VCaP (cell line): ENCODE measurements around the gene RTL1.

ENCODE experiments used
- H3K27ac ChIP-seq: fragments of 450-650 bp; 2 replicates; pipeline ENCODE4 v1.5.1; 2017
- CTCF ChIP-seq: fragments of 450-650 bp; conservative IDR thresholded peaks from 2 replicates; pipeline ENCODE4 v1.5.1; 2017; ENCODE audit warnings: mild to moderate bottlenecking, moderate library complexity

RTL1 gene

GRCh38 chr14:100910888-100911664 is 7.6 kb upstream of the RTL1 start:
- no peak for TF ChIP-seq CTCF
- H3K27ac ChIP-seq = no peak overlapping the region

GRCh38 chr14:100909439-100909838 is 5.9 kb upstream of the RTL1 start:
- TF ChIP-seq CTCF = no peak
- no peak overlapping the region for H3K27ac ChIP-seq

- H3K27ac ChIP-seq = no peak overlapping the region
- no peak for TF ChIP-seq CTCF
Measured at GRCh38 chr14:100907240-100907639, 3.7 kb upstream of the RTL1 start.

- no peak overlapping the region for H3K27ac ChIP-seq
- no peak for TF ChIP-seq CTCF
Measured at GRCh38 chr14:100906420-100906819, 2.9 kb upstream of the RTL1 start.

GRCh38 chr14:100905166-100905565 is 1.6 kb upstream of the RTL1 start:
- H3K27ac ChIP-seq = no peak overlapping the region
- TF ChIP-seq CTCF = no peak

- peak; percentile 30 for TF ChIP-seq CTCF
- H3K27ac ChIP-seq = no peak overlapping the region
Measured at GRCh38 chr14:100904307-100905087, 975 bp upstream of the RTL1 start.

- TF ChIP-seq CTCF = no peak
- H3K27ac ChIP-seq = no peak overlapping the region
Measured at GRCh38 chr14:100903134-100903468, 421 bp downstream of the RTL1 start.
